T-helper 9 cell (primary cell): ENCODE measurements around the gene OR10G2.
"Not testable (repeated sequence)": the region's sequence is repeated elsewhere in the genome, so short reads cannot be mapped to it uniquely, and the experiment has no call there.

Experiments used
- DNase-seq: peaks from one replicate; pipeline ENCODE4 v3.0.0-alpha.2; 2020
- total RNA-seq, 2 donors: gene quantifications; one replicate each; lab custom pipeline; 2026; lab: John Stamatoyannopoulos, UW

Gene OR10G2
- 0 reads per million in 2 donors for total RNA-seq

- no peak for DNase-seq
These were observed at the start of gene OR10G2 for GRCh38 chr14:21634840-21635239. TSS of gene OR10G2 (minus strand) at chr14:21634940. CDS start at chr14:21634842, 98 bp downstream.

DNA sequence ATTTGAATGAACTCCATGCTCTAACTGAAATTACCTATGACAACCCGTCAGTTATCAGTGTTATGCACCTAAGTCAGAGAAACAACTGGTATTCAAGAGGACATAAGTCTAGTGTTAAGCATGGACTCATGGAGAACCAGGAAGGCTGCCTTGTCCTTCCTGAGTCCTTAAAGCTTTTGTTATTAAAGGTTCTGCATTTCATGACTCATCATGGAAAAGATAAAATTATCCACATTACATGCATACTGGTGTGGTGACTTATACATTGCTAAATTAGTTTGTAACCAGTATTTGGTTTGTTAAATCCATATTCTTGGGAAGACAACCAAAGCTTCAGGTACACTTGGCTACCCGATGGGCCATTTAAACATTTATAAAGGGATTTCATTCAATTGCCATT is 45.3 kb upstream of the OR10G2 start:
- DNase-seq = no peak

DNA sequence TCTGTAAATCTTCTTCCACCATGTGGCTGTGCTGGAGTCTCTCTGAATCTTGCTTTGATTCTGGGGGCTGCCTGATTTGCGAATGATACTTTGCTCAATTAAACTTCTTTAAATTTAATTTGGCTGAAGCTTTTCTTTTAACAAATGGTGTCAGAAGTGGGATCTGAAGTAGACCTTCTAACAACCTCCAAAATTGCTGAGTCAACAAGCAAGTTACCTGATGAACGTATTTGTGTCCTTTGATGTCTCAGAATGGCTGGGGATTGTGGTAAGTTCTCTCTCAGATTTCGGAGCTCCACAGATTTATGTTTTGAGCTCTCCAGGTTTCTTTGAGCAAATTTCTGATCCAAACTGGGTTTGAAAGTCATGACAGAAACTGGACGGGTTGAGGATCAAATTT is 40.8 kb upstream of the OR10G2 start:
- DNase-seq = no peak

DNA sequence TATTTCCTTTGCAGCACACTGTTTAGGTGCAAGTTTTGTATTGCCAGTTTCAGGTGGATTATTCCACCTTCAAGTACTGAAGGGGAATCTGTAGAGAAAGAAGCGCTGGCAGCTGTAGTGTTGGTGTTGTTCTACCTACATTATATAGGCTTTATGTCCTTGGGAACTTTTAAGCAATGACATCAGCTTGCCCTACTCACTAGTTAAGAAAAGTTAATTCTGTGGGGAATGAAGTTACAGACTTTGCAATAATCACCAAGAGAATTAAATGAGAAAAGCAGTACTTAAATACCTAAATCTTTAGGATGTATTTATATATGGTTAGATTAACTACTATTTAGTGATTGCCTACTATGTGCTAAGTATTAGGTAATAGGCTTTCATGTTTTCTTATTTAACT is 39.0 kb upstream of the OR10G2 start, which contains the start of gene OR4E1:
Gene OR4E1 (minus strand): TSS at position 101 of the 400 bp plus-strand sequence. CDS start 2,883 bp downstream, outside the sequence.
- DNase-seq = no peak

DNA sequence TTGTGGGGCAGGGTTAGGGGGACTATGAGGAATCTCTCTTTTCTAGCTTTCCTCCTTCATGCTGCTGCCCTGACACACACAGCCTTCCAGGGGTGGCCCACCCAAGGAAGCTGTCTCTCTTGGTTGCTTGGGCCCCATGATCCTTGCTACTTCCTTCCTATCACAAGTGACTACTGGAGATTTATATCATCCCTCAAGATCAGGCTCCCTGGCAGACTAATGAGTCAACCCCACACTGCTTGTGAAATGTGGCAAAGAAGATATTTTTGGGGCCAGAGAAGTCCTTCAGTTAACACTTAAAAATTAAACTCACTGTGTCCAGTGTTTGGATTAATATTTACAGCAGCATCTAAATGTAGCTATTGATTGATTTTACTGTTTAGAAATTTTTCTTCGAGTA is 37.4 kb upstream of the OR10G2 start:
- no peak for DNase-seq

DNA sequence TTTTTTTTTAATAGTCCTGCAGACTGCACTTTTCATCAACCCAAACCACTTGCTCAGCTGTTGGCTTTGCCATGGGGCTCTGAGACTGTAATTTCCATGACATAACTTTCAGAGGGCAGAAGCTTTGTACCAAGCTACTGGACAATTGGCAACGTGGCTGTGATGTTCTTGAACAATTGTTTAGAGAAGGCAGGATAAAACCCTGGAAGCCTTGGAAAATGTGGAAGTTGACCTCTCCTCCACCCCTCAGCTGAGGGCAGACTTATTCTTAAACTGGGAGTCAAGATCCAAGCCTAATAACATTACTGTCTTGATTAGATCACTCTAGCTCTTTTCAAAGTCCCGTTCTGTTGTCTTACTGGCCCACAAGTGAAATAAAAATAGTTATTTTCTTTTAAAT is 36.6 kb upstream of the OR10G2 start:
- no peak for DNase-seq

DNA sequence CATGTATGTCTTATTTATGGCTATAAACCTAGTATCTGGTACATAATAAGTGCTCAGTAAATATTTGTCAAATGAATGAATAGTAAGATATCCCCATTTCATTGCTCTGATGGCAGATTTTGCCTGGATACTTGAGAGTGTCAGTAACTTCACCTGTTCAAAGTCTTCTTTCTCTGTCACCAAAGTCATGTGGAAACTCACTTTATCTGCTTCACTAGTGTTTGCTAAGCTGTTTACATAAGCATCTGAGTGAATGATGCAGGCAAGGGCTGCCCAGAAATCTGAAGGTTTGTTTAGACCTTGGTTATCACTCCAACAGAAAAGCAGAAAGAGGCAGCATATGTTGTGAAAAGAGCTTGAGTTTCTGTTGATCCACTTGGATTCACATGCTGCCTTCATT is 34.5 kb upstream of the OR10G2 start:
- no peak for DNase-seq

- no peak for DNase-seq
These were observed 33.6 kb upstream of the OR10G2 start for GRCh38 chr14:21668377-21668776.

GRCh38 chr14:21656980-21657379 is 22.2 kb upstream of the OR10G2 start:
- DNase-seq = no peak

DNA sequence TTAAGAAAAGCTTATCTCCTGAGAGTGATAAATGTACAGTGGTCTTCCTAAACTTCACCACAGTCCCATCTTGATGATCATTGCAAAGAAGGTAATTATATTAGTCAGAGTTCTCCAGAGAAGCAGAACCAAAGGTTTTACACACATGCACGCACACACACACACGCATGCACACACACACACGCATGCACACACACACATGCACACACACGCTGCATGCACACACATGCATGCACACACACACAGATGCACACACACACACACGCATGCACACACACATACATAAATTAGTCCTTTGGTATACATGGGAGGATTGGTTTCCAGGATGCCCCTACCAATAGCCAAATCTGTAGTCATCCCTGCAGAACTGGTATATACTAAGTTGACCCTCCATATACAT is 19.5 kb upstream of the OR10G2 start:
- DNase-seq = no peak

GRCh38 chr14:21653331-21653885 is 18.7 kb upstream of the OR10G2 start, which contains the start of gene OR4E2:
TSS of gene OR4E2 (plus strand) at chr14:21653835. CDS start at chr14:21665083, 11,248 bp downstream.
- no peak for DNase-seq

DNA sequence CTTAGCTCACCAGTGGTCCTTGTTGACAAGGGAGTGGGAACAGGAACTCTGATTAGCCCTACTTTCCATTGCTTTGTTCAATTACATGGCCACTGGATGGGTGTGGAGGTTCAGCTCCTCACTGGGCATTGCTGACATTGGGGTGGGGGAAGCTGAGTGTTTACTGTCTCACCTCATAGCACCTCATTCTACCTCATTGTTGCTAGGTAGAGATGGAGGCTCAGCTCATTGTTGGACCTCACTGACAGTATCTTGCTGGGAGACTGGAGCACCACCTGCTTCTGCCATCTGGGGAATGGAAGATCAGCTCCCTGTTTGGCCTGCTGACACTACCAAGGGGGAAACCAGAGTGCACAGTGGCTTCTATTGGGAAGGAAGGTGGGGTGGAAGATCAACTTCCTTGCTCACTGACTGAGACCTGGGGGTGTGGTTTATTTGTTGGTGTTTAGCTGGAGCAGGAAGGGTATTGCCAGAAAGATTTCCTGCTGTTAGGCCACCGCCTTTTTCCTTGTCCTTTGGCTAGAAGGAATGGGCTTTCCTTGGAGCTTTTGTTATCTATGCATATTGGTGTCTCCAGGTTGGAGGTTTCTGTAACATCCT is 17.6 kb upstream of the OR10G2 start:
- no peak for DNase-seq

DNA sequence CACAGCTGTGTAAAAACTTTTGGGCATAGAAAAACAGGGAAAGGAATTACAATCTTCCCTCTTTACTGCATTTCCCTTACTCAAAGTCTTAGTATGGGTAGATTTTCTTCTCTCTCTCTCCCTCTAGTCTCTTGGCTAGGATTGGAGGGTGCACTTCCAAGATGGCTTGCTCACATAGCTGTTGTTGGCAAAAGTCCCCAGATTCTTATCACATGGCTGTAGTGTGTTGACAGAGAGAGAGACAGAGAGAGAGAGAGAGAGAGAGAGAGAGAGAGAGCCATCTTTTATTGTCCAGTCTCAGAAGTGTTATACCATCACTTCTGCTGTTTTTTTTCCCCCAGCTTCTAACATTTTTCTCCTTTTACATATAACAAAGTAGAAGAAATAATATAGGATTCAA is 12.6 kb upstream of the OR10G2 start:
- no peak for DNase-seq

GRCh38 chr14:21643407-21643806 is 8.7 kb upstream of the OR10G2 start:
- DNase-seq = no peak

DNA sequence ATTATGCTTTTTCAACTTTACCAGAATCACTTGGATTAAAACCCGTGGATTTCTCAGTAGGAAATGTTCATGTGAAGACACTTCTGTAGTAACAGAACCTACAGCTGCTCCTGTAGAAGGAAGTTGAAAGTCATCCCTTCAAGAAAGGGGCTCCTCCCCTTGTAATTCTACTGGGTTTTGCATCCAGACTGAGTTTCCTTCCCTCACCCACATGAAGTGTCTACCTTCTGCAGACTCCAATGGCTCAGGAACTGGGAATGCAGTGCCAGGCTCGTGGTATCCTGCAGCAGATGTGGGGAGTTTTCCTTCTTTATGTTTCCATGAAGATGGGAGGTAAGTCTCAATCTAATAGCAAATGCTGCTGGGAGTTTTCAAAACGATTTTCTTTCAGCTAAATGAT is 7.9 kb upstream of the OR10G2 start:
- DNase-seq = no peak

DNA sequence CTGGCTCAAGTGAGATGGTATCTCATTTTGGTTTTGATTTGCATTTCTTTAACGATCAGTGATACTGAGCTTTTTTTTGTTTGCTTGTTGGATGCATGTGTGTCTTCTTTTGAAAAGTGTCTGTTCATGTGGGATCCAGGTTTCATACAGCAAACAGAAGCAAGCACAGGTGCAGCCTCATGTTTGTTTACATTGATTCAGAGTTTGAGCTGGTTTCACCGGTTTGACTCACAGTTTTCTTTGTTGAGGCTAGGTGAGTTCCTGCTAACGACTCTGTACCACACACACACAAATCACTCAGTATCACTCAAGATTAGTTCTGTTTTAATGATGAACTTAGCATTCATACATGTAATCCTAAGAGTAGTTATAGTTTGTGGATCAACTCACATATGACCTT is 3.7 kb downstream of the OR10G2 start:
- DNase-seq = no peak

DNA sequence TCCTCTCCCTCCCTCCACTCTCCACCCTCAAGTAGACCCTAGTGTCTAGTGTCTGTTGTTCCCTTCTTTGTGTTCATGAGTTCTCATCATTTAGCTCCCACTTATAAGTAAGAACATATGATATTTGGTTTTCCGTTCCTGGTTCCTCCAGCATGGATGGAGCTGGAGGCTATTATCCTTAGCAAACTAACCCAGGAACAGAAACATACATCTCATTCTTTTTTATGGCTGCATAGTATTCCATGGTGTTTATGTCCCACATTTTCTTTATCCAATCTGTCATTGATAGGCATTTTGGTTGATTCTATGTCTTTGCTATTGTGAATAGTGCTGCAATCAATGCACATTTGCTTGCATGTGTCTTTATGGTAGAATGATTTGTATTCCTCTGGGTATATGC is 4.2 kb downstream of the OR10G2 start:
- DNase-seq = not testable (repeated sequence)

- no peak for DNase-seq
These were observed 8.1 kb downstream of the OR10G2 start for GRCh38 chr14:21626491-21627230.

DNA sequence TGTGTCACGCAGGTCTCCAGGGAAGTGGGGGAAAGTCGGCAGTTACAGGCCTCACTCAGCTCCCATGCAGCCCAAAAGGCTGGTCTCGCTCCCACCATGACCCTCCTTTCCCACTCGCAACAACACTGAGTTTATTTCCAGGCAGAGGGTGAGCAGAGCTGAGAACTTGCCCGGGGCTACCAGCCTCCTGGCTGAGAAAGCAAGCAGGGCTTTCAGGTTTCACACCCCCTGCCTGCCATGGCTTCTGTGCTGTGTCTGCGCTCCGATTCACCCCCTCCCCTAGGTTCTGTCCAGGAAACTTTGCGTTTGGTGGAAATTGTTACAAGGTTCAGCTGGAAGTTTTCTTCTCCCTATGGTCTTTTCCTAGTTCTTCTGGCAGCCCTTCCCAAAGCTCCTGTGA is 17.1 kb downstream of the OR10G2 start:
- no peak for DNase-seq

DNA sequence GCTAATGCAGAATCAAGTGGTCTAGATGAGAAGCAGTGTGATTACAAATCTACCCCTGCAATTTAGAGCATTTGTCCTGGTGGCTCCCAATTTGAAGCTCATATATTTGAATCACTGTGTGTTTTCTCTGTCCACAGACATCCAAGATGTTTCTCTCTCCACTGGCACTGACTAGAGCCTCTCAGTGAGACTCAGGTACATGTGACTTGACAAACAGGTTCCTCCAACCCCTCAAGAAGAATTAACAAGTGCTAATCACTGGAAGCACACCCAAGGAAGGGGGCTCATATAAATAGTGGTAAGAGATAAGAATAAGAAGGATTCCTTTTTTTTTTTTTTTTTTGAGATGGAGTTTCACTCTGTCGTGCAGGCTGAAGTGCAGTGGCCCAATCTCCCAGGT is 20.5 kb downstream of the OR10G2 start:
- no peak for DNase-seq

DNA sequence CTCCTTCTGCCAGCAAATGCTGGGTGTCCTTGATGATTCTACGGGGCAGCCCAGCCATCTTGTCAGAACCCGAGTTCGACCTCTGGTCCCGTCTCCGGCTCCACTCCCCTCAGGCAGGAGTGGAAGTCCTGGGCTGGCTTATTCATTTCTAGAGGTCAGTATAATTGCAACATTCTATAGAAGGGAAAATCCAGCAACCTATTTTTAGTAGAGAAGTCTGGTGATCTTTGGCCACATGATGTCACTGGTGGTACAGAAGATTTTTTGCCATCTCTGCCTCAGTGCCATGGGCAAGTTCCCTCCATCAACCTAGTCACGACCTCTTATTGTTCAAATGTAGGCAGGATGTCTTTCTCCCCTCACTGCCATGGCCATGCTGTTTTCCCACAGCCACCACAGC is 22.4 kb downstream of the OR10G2 start:
- DNase-seq = no peak

DNA sequence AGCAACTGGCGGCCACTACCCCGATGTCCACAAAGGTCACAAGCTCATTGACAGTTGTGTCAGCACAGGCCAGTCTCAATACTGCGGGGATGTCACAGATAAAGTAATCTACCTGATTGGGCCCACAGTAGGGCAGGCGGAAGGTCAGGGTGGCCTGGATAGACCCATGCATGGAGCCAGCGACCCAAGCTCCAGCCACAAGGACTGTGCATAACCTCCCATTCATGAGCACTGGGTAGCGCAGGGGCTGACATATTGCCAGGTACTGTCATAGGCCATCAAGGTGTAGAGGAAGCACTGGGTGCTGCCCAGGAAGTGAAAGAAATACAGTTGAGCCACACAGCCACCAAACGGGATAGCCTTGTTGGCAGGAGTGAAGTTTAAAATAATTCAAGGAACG is 32.6 kb downstream of the OR10G2 start:
- not testable (repeated sequence) for DNase-seq

DNA sequence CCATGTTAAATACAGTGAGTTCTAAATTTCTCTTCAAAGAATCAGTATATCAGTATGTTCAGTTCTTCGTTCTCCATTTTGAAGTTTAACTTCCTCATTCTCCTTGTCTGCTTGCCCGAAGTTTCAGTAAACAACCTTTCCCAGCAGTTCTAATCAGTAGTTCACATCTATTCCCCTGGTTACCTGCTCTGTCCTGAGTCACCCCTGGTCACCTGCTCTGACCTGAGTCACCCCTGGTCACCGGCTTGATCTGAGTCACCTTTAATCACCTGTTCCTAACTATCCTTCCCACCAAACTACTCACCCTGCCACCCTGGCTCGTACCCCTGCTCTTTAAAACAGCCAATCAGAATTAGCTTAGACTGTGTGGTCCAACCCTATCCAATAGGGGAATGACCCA is 45.4 kb downstream of the OR10G2 start:
- no peak for DNase-seq
